SIG-M5 treated with dmso at 0.1 percent for 504 hours (cell line): Measurements from ENCODE around the gene XIRP1.
"Not testable (repeated sequence)": the region's sequence is repeated elsewhere in the genome, so short reads cannot be mapped to it uniquely, and the experiment has no call there.

Experiments used
- DNase-seq: peaks from one replicate; lab custom pipeline; 2025; ENCODE audit not compliant: unreplicated experiment; lab: John Stamatoyannopoulos, UW

XIRP1 gene

GRCh38 chr3:39192490-39193092 lies at the start of gene XIRP1:
TSS of gene XIRP1 (minus strand) at chr3:39192595. CDS start at chr3:39189445, 3,150 bp downstream.
- no peak for DNase-seq

- peak; percentile 71 for DNase-seq
These were observed 49.2 kb upstream of the XIRP1 start for GRCh38 chr3:39241561-39241960.

- no peak for DNase-seq
These were observed 44.6 kb upstream of the XIRP1 start for GRCh38 chr3:39237027-39237426.

GRCh38 chr3:39234651-39235050 lies 42.3 kb upstream of the XIRP1 start:
- DNase-seq: no peak

GRCh38 chr3:39232859-39233258 lies 40.5 kb upstream of the XIRP1 start:
- no peak for DNase-seq

GRCh38 chr3:39230453-39230852 lies 38.1 kb upstream of the XIRP1 start:
- DNase-seq: no peak

- no peak for DNase-seq
These were observed 36.1 kb upstream of the XIRP1 start for GRCh38 chr3:39228496-39228895.

GRCh38 chr3:39227596-39227995 lies 35.2 kb upstream of the XIRP1 start:
- DNase-seq: not testable (repeated sequence)

GRCh38 chr3:39226106-39226741 lies 33.8 kb upstream of the XIRP1 start:
- DNase-seq: peak; percentile 71

- DNase-seq: no peak
These were observed 31.9 kb upstream of the XIRP1 start for GRCh38 chr3:39224288-39224687.

GRCh38 chr3:39222939-39223338 lies 30.5 kb upstream of the XIRP1 start:
- no peak for DNase-seq

- DNase-seq: no peak
These were observed 30.1 kb upstream of the XIRP1 start for GRCh38 chr3:39222462-39222861.

GRCh38 chr3:39221141-39221530 lies 28.7 kb upstream of the XIRP1 start:
- DNase-seq: no peak

GRCh38 chr3:39220407-39221140 lies 28.2 kb upstream of the XIRP1 start:
- DNase-seq: peak; percentile 84

- DNase-seq: no peak
These were observed 27.3 kb upstream of the XIRP1 start for GRCh38 chr3:39219702-39220101.

- DNase-seq: peak; percentile 95
These were observed 23.9 kb upstream of the XIRP1 start for GRCh38 chr3:39216176-39216790.

GRCh38 chr3:39213613-39214012 lies 21.2 kb upstream of the XIRP1 start:
- no peak for DNase-seq

GRCh38 chr3:39212665-39213064 lies 20.3 kb upstream of the XIRP1 start:
- DNase-seq: no peak

- DNase-seq: no peak
These were observed 19.1 kb upstream of the XIRP1 start for GRCh38 chr3:39211332-39212130.

GRCh38 chr3:39210078-39210477 lies 17.7 kb upstream of the XIRP1 start:
- no peak for DNase-seq
